Measurements from ENCODE around the gene IL2RA. TPM values are rescaled to one million over a fixed set of nuclear protein-coding genes. Genes with fewer than 3 reads are reported as not detected.

Gene IL2RA
- total and polyA plus RNA-seq, 2 donors (not counting 3 experiments of a cell fraction or from before 2014, with no cell fraction given), result not detected

DNA sequence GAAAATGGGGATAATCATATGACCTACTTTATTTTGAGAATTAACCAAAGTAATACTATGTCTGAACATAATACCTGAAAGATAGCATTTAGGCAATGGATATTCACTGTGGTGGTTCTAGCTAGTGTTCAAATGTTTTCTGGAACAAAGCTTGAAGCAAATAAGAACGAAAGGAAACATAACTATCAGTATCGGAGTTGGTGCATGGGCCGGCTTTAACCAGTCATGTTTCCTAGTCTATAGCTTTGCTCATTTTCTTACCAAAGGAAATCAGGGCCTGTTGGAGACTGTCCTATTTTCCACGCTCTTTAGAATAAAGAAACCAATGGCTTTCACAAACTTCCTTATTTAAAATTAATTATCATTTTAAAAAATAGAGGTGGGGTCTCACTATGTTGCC is 8.9 kb downstream of the IL2RA start:
- TF ChIP-seq POLR2AphosphoS5 (IDR thresholded peaks at IDR 0.05; ENCODE audit: insufficient read depth, low read depth, low read length) (no peak), GATA2 (IDR thresholded peaks at IDR 0.05; ENCODE audit: insufficient read depth, insufficient read length, low read depth, low read length) (no peak), EZH2 (IDR thresholded peaks at IDR 0.05; ENCODE audit: borderline replicate concordance, low read depth, low read length, severe bottlenecking) (no peak), MYC (IDR thresholded peaks at IDR 0.05; ENCODE audit: low read depth, low read length) (no peak), FOS (IDR thresholded peaks at IDR 0.05; ENCODE audit: borderline replicate concordance, insufficient read depth, low read length) (no peak), JUN (IDR thresholded peaks at IDR 0.05; ENCODE audit: borderline replicate concordance, insufficient read depth, insufficient read length, low read depth) (no peak), POLR2A (IDR thresholded peaks at IDR 0.05; ENCODE audit: low read depth, low read length) (no peak)
- TF ChIP-seq, protein P1, sequence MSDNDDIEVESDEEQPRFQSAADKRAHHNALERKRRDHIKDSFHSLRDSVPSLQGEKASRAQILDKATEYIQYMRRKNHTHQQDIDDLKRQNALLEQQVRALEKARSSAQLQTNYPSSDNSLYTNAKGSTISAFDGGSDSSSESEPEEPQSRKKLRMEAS (IDR thresholded peaks at IDR 0.05; ENCODE audit: insufficient read depth, insufficient read length), result no peak
- TF ChIP-seq, protein P2, sequence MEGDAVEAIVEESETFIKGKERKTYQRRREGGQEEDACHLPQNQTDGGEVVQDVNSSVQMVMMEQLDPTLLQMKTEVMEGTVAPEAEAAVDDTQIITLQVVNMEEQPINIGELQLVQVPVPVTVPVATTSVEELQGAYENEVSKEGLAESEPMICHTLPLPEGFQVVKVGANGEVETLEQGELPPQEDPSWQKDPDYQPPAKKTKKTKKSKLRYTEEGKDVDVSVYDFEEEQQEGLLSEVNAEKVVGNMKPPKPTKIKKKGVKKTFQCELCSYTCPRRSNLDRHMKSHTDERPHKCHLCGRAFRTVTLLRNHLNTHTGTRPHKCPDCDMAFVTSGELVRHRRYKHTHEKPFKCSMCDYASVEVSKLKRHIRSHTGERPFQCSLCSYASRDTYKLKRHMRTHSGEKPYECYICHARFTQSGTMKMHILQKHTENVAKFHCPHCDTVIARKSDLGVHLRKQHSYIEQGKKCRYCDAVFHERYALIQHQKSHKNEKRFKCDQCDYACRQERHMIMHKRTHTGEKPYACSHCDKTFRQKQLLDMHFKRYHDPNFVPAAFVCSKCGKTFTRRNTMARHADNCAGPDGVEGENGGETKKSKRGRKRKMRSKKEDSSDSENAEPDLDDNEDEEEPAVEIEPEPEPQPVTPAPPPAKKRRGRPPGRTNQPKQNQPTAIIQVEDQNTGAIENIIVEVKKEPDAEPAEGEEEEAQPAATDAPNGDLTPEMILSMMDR (IDR thresholded peaks at IDR 0.05; ENCODE audit: extremely low read depth in 1 of 2, insufficient read depth in 1 of 2, low read depth in 1 of 2, low read length in 2 of 2), result no peak
- FAIRE-seq (no peak), DNase-seq (ENCODE audit: low read depth, low spot score) (no peak)
- H3K36me3 ChIP-seq (ENCODE audit: control insufficient read depth in 2 of 2, extremely low read depth in 1 of 2, insufficient read depth in 2 of 2, low read length in 2 of 2), result no peaks in the 10 kb centered on the region
- no peak overlapping the region for H3K4me3 ChIP-seq (replicated peaks in 1 of 3; ENCODE audit: insufficient read depth in 1 of 3, low read depth in 1 of 3, low read length in 3 of 3)
- H3K27ac ChIP-seq (ENCODE audit: insufficient read depth, low read depth, low read length), result no peak overlapping the region
- no peak overlapping the region for H3K4me2 ChIP-seq (ENCODE audit: insufficient read depth, low read length)
- ChIA-PET POLR2A (no interaction called here), CTCF (no interaction called here)
- dilution Hi-C loops (cut with MboI; ENCODE audit: extremely low pct_ligation_motif_present, low sequenced_read_pairs) (no loop called here), intact Hi-C loops (cut with micrococcal nuclease) (no loop called here)
- H2AFZ ChIP-seq (ENCODE audit: low read depth, low read length), result no peak overlapping the region
- no peak overlapping the region for H3K9ac ChIP-seq (replicated peaks; ENCODE audit: extremely low read depth, insufficient read depth, low read length)
- H3K9me1 ChIP-seq (replicated peaks; ENCODE audit: control insufficient read depth, extremely low read depth, insufficient read depth, low read length), result no peaks in the 10 kb centered on the region
- no peaks in the 10 kb centered on the region for H4K20me1 ChIP-seq (replicated peaks; ENCODE audit: control insufficient read depth, extremely low read depth, insufficient read depth, low read length)
- H3K27me3 ChIP-seq (ENCODE audit: control insufficient read depth in 2 of 2, insufficient read depth in 2 of 2, low read length in 2 of 2), result peaks cover 0 to 5% of the 10 kb centered on the region in 2 experiments
- no peaks in the 10 kb centered on the region for H3K9me3 ChIP-seq (replicated peaks; ENCODE audit: control insufficient read depth, insufficient read depth, low read length)
- H3K4me1 ChIP-seq (ENCODE audit: control insufficient read depth, extremely low read depth, insufficient read depth, low read length), result peaks cover 9% of the 10 kb centered on the region
- H3K79me2 ChIP-seq (ENCODE audit: control insufficient read depth, insufficient read depth, low read length), result no peaks in the 10 kb centered on the region
- BruUV-seq (replicated peaks), result no TSS peak

All from endothelial cell of umbilical vein (primary cell).